ENCODE data around the gene NDST4. TPM values are rescaled to one million over a fixed set of nuclear protein-coding genes. Genes with fewer than 3 reads are reported as not detected.

NDST4 gene
- polyA plus RNA-seq, 1 donor (not counting 4 experiments of a cell fraction or from before 2014, with no cell fraction given), result not detected

DNA sequence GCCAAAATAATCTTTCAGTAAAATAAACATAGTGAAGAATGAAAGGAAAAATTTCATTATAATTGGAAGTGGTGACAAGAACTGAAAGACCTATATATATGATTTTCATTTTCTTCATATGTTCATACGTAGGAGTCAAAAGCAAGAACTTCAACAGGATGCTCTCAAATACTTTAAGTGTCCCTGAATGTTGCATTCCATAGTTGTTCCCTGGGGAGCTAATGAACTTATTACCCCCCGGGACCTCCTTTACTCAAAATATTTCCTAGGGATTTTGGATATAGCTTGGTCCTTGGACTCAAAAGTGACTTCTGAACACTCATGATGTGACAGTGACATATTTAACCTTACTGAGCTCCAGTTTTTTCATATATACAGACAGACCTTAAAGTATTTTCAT lies 44.9 kb upstream of the NDST4 start:
- Histone ChIP-seq H3K79me2 (ENCODE audit: control insufficient read depth, insufficient read depth, low read length) (no peaks in the 10 kb centered on the region), H4K20me1 (ENCODE audit: control insufficient read depth, extremely low read depth, insufficient read depth, low read length) (no peaks in the 10 kb centered on the region), H3K9me1 (ENCODE audit: control insufficient read depth, extremely low read depth, insufficient read depth, low read length) (no peaks in the 10 kb centered on the region), H3K4me1 (ENCODE audit: control insufficient read depth, extremely low read depth, insufficient read depth, low read length) (no peaks in the 10 kb centered on the region), H3K9me3 (ENCODE audit: control insufficient read depth, low read depth, low read length) (no peaks in the 10 kb centered on the region), H3K36me3 (ENCODE audit: control insufficient read depth in 2 of 2, extremely low read depth in 1 of 2, insufficient read depth in 2 of 2, low read length in 2 of 2) (no peaks in the 10 kb centered on the region), H3K27ac (ENCODE audit: control insufficient read depth, insufficient read depth, low read length) (no peak overlapping the region), H2AFZ (ENCODE audit: control insufficient read depth, low read length) (no peak overlapping the region), H3K4me2 (ENCODE audit: control insufficient read depth, extremely low read depth, insufficient read depth, low read depth, low read length) (no peak overlapping the region), H3K4me3 (ENCODE audit: control insufficient read depth in 2 of 3, extremely low read depth in 1 of 3, insufficient read depth in 2 of 3, low read depth in 1 of 3, low read length in 3 of 3) (no peak overlapping the region), H3K27me3 (ENCODE audit: control insufficient read depth, extremely low read depth, insufficient read depth, low read length) (no peaks in the 10 kb centered on the region), H3K9ac (ENCODE audit: control insufficient read depth, extremely low read depth, insufficient read depth, low read length) (no peak overlapping the region)
- DNase-seq (ENCODE audit: low read depth, low spot score) (no peak), FAIRE-seq (no peak)
- TF ChIP-seq EZH2 (IDR thresholded peaks at IDR 0.05; ENCODE audit: low read length), result no peak
- TF ChIP-seq, protein P1, sequence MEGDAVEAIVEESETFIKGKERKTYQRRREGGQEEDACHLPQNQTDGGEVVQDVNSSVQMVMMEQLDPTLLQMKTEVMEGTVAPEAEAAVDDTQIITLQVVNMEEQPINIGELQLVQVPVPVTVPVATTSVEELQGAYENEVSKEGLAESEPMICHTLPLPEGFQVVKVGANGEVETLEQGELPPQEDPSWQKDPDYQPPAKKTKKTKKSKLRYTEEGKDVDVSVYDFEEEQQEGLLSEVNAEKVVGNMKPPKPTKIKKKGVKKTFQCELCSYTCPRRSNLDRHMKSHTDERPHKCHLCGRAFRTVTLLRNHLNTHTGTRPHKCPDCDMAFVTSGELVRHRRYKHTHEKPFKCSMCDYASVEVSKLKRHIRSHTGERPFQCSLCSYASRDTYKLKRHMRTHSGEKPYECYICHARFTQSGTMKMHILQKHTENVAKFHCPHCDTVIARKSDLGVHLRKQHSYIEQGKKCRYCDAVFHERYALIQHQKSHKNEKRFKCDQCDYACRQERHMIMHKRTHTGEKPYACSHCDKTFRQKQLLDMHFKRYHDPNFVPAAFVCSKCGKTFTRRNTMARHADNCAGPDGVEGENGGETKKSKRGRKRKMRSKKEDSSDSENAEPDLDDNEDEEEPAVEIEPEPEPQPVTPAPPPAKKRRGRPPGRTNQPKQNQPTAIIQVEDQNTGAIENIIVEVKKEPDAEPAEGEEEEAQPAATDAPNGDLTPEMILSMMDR (optimal IDR thresholded peaks at IDR 0.05 in 1 of 3, IDR thresholded peaks at IDR 0.05 in 1 of 3, conservative IDR thresholded peaks at IDR 0.05 in 1 of 3; ENCODE audit: extremely low read depth in 1 of 3, insufficient read depth in 2 of 3, low read length in 3 of 3), result no peak
- dilution Hi-C loops (cut with MboI; ENCODE audit: extremely low pct_ligation_motif_present, low sequenced_read_pairs), result no loop called here

DNA sequence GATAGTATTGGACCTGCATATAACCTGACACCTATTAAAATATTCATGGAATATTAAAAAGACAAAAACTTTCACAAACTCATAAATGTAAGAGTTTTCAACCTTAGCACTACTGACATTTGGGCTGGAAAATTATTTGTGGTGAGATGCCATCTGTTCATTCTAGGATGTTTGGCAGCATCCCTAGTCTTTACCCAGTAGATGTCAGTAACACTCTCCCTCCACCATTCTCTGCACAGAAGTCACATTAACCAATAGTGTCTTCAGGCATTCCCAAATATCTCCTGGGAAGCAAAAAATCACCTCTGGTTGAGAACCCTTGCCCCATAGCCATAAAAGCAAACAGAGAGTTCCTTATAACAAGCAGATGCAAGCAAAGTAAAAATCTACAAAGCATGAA lies 41.4 kb upstream of the NDST4 start:
- Histone ChIP-seq H2AFZ (ENCODE audit: control insufficient read depth, low read length) (no peak overlapping the region), H3K4me2 (ENCODE audit: control insufficient read depth, extremely low read depth, insufficient read depth, low read depth, low read length) (no peak overlapping the region), H3K9me1 (ENCODE audit: control insufficient read depth, extremely low read depth, insufficient read depth, low read length) (no peaks in the 10 kb centered on the region), H3K9ac (ENCODE audit: control insufficient read depth, extremely low read depth, insufficient read depth, low read length) (no peak overlapping the region), H3K9me3 (ENCODE audit: control insufficient read depth, low read depth, low read length) (no peaks in the 10 kb centered on the region), H3K79me2 (ENCODE audit: control insufficient read depth, insufficient read depth, low read length) (no peaks in the 10 kb centered on the region), H3K4me3 (ENCODE audit: control insufficient read depth in 2 of 3, extremely low read depth in 1 of 3, insufficient read depth in 2 of 3, low read depth in 1 of 3, low read length in 3 of 3) (no peak overlapping the region), H4K20me1 (ENCODE audit: control insufficient read depth, extremely low read depth, insufficient read depth, low read length) (no peaks in the 10 kb centered on the region), H3K27ac (ENCODE audit: control insufficient read depth, insufficient read depth, low read length) (no peak overlapping the region), H3K4me1 (ENCODE audit: control insufficient read depth, extremely low read depth, insufficient read depth, low read length) (no peaks in the 10 kb centered on the region), H3K36me3 (ENCODE audit: control insufficient read depth in 2 of 2, extremely low read depth in 1 of 2, insufficient read depth in 2 of 2, low read length in 2 of 2) (no peaks in the 10 kb centered on the region), H3K27me3 (ENCODE audit: control insufficient read depth, extremely low read depth, insufficient read depth, low read length) (no peaks in the 10 kb centered on the region)
- dilution Hi-C loops (cut with MboI; ENCODE audit: extremely low pct_ligation_motif_present, low sequenced_read_pairs), result no loop called here
- DNase-seq (ENCODE audit: low read depth, low spot score) (no peak), FAIRE-seq (no peak)
- TF ChIP-seq EZH2 (IDR thresholded peaks at IDR 0.05; ENCODE audit: low read length), result no peak
- TF ChIP-seq, protein P1 (optimal IDR thresholded peaks at IDR 0.05 in 1 of 3, IDR thresholded peaks at IDR 0.05 in 1 of 3, conservative IDR thresholded peaks at IDR 0.05 in 1 of 3; ENCODE audit: extremely low read depth in 1 of 3, insufficient read depth in 2 of 3, low read length in 3 of 3), result peak in 1 of 3 experiments; percentile 7

Measured in keratinocyte (primary cell).